BLaER1 treated with 17β-estradiol and CSF1 and Interleukin-3, amounts not matched to agents 10 nM and 100 nM (cell line): ENCODE measurements around the gene SCFD2.

ENCODE experiments used
- H3K27ac ChIP-seq, 11 experiments: shearing (Covaris generic); formaldehyde crosslinking; 2 replicates each; pipeline ENCODE4 v1.8.1; 2022
- H3K27me3 ChIP-seq, 11 experiments: shearing (Covaris generic); formaldehyde crosslinking; 2 replicates each; pipeline ENCODE4 v1.8.1; 2022
- H3K36me3 ChIP-seq, 11 experiments: shearing (Covaris generic); formaldehyde crosslinking; 2 replicates each; pipeline ENCODE4 v1.8.1; 2022
- H3K4me1 ChIP-seq, 10 experiments: shearing (Covaris generic); formaldehyde crosslinking; 2 replicates each; pipeline ENCODE4 v1.8.1; 2022
- H3K4me2 ChIP-seq, 11 experiments: shearing (Covaris generic); formaldehyde crosslinking; 2 replicates each; pipeline ENCODE4 v1.8.1; 2022
- H3K4me3 ChIP-seq, 10 experiments: shearing (Covaris generic); formaldehyde crosslinking; 2 replicates each; pipeline ENCODE4 v1.8.1; 2022
- H3K9ac ChIP-seq, 11 experiments: shearing (Covaris generic); formaldehyde crosslinking; 2 replicates each; pipeline ENCODE4 v1.8.1; 2022
- H3K9me3 ChIP-seq, 11 experiments: shearing (Covaris generic); formaldehyde crosslinking; replicated peaks in 1 of 11; 2 replicates each; pipeline ENCODE4 v1.8.1; 2022
- H4K20me1 ChIP-seq, 11 experiments: shearing (Covaris generic); formaldehyde crosslinking; 2 replicates each; pipeline ENCODE4 v1.8.1; 2022
- Cebpa-rat ChIP-seq, 11 experiments: shearing (Covaris generic); IDR thresholded peaks; 2 replicates each; pipeline ENCODE4 v1.8.1; 2022

The SCFD2 gene

GRCh38 chr4:52853351-52853750, 512.5 kb downstream of the SCFD2 start:
- Histone ChIP-seq H3K4me1 (peaks cover 38 to 49% (median 41%) of the 10 kb centered on the region in 10 experiments), H3K36me3 (peaks cover 0 to 5% (median 0%) of the 10 kb centered on the region in 11 experiments; a peak in 1 of 22 replicates), H3K27me3 (no peaks in the 10 kb centered on the region), H3K27ac (peak overlapping the region in 8 of 11 experiments; percentile 30 to 62 (median 54); a peak in 13 of 22 replicates), H4K20me1 (no peaks in the 10 kb centered on the region), H3K4me3 (no peak overlapping the region), H3K4me2 (peak overlapping the region; percentile 63 to 79 (median 71)), H3K9me3 (peaks cover 15 to 25% (median 19%) of the 10 kb centered on the region in 11 experiments), H3K9ac (peak overlapping the region in 3 of 11 experiments; percentile 2 to 17 (median 7); a peak in 3 of 22 replicates)
- no peak for TF ChIP-seq Cebpa-rat (IDR thresholded peaks at IDR 0.05)

DNA sequence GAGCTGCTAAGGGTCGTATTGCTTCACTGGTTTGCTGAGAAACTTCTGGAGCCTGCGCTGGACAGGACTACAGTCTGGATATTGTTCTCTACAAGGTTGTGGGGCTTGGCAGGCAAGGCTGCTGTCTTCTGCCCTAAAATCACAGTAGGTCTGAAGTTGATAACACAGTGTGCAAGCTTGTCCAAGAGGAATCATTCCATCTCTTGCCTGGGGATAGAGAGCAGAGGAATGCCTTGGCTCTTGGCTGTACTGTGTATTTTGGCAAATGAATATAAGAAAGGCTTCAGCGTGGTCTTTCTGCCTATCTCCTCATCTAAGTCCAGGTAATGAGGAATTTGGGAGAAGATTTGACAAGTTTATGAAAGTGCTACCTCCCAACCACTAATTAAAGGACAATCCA, 513.1 kb downstream of the SCFD2 start:
- TF ChIP-seq Cebpa-rat (IDR thresholded peaks at IDR 0.05) = no peak
- H3K4me2 ChIP-seq = peak overlapping the region; percentile 63 to 79 (median 71)
- H3K27me3 ChIP-seq = no peaks in the 10 kb centered on the region
- H3K9ac ChIP-seq = peak overlapping the region in 4 of 11 experiments; percentile 2 to 17 (median 10); a peak in 4 of 22 replicates
- H3K27ac ChIP-seq = peak overlapping the region in 9 of 11 experiments; percentile 6 to 62 (median 53); a peak in 14 of 22 replicates
- no peak overlapping the region for H3K4me3 ChIP-seq
- no peaks in the 10 kb centered on the region for H3K36me3 ChIP-seq
- H3K9me3 ChIP-seq = peaks cover 9 to 19% (median 12%) of the 10 kb centered on the region in 11 experiments
- no peaks in the 10 kb centered on the region for H4K20me1 ChIP-seq
- H3K4me1 ChIP-seq = peaks cover 38 to 49% (median 41%) of the 10 kb centered on the region in 10 experiments

DNA sequence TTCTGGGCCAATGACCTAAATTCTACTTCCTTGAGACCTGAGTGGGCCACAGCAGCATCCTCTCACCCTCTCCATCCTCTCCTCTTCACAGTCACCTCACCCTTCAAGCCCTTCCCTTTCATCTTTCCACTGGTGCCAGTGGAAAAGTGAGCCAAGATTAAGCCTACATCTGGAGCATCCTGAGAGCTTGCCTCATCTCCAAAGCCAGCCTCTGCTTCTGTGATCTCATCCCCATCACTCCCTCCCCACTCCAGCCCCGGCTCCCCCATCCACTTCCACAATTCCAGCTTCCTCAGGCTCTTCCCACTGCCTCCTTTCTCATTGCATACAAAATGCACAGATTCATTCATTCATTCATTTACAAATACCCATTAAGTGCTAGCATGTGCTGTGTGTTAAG, 513.8 kb downstream of the SCFD2 start:
- H3K4me1 ChIP-seq = peaks cover 38 to 46% (median 41%) of the 10 kb centered on the region in 10 experiments
- H3K4me3 ChIP-seq = no peak overlapping the region
- H3K36me3 ChIP-seq = no peaks in the 10 kb centered on the region
- H3K9me3 ChIP-seq = peaks cover 2 to 12% (median 6%) of the 10 kb centered on the region in 11 experiments; a peak in 20 of 22 replicates
- H3K27ac ChIP-seq = peak overlapping the region in 2 of 11 experiments; percentile 51 to 54; a peak in 3 of 22 replicates
- TF ChIP-seq Cebpa-rat (IDR thresholded peaks at IDR 0.05) = no peak
- H3K27me3 ChIP-seq = no peaks in the 10 kb centered on the region
- H3K4me2 ChIP-seq = peak overlapping the region; percentile 63 to 79 (median 71); a peak in 21 of 22 replicates
- H3K9ac ChIP-seq = no peak overlapping the region
- no peaks in the 10 kb centered on the region for H4K20me1 ChIP-seq

- no peak overlapping the region for H3K4me2 ChIP-seq
- H3K9me3 ChIP-seq = no peaks in the 10 kb centered on the region
These were observed 515.3 kb downstream of the SCFD2 start for GRCh38 chr4:52850406-52851124.

DNA sequence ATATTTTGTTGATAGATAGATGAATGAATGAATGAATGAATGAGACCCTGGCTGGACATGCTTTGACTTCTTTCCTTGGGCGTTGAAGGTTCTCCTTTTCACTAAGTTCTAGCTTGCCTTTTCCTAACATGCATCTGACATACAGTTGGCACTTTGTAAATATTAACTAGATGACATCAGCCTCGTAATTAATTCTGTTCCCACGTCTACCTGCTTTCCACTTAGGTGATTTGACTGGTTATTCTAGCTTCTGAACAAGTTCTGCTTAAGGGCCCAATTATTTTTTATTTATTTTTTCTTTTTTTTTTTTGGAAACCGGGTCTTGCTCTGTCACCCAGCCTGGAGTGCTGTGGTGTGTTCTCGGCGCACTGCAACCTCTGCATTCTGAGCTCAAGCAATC, 517.6 kb downstream of the SCFD2 start:
- Histone ChIP-seq H3K27ac (no peak overlapping the region), H3K4me2 (no peak overlapping the region), H3K9ac (no peak overlapping the region), H4K20me1 (no peaks in the 10 kb centered on the region), H3K9me3 (no peaks in the 10 kb centered on the region), H3K4me3 (no peak overlapping the region), H3K4me1 (peaks cover 29 to 38% (median 32%) of the 10 kb centered on the region in 10 experiments), H3K36me3 (no peaks in the 10 kb centered on the region), H3K27me3 (no peaks in the 10 kb centered on the region)
- TF ChIP-seq Cebpa-rat (IDR thresholded peaks at IDR 0.05) = no peak

More at GRCh38 chr4:52850406-52851124, 515.3 kb downstream of the SCFD2 start:
- Histone ChIP-seq H3K27me3 (no peaks in the 10 kb centered on the region), H3K36me3 (no peaks in the 10 kb centered on the region), H3K27ac (no peak overlapping the region), H4K20me1 (no peaks in the 10 kb centered on the region), H3K9ac (no peak overlapping the region), H3K4me3 (no peak overlapping the region), H3K4me1 (peaks cover 33 to 41% (median 39%) of the 10 kb centered on the region in 10 experiments)
- TF ChIP-seq Cebpa-rat (IDR thresholded peaks at IDR 0.05) = no peak

DNA sequence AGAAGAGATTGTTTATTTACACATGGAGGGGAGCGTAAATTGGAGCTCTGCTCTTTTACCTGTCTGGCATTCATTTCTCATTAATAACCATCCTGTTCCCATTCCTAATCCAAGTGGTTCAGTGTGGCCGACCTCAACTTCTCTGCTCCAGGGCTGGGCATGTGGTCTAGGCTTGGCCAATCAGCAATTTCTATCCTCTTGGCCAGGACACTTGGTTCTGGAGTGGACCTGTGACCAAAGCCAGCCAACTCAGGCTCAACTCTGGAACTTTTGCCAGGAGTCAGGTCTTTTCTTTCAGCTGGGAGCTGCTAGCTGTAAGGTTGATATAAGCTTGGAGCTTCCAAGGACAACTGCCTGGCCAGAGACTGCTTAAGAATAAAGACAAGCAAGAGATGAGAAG, 519.4 kb downstream of the SCFD2 start:
- no peaks in the 10 kb centered on the region for H3K36me3 ChIP-seq
- H3K27ac ChIP-seq = 0 out of 22 replicates have a peak overlapping the region, but pooled peaks of 1 of the 11 experiments have one; percentile 6
- H3K4me3 ChIP-seq = no peak overlapping the region
- H3K4me2 ChIP-seq = no peak overlapping the region
- peaks cover 27 to 34% (median 30%) of the 10 kb centered on the region in 10 experiments for H3K4me1 ChIP-seq
- H3K9ac ChIP-seq = no peak overlapping the region
- H3K27me3 ChIP-seq = no peaks in the 10 kb centered on the region
- no peak for TF ChIP-seq Cebpa-rat (IDR thresholded peaks at IDR 0.05)
- no peaks in the 10 kb centered on the region for H3K9me3 ChIP-seq
- no peaks in the 10 kb centered on the region for H4K20me1 ChIP-seq

GRCh38 chr4:52844596-52844995, 521.3 kb downstream of the SCFD2 start:
- no peaks in the 10 kb centered on the region for H3K9me3 ChIP-seq

GRCh38 chr4:52843958-52844357, 521.9 kb downstream of the SCFD2 start:
- Histone ChIP-seq H3K27me3 (no peaks in the 10 kb centered on the region), H4K20me1 (no peaks in the 10 kb centered on the region), H3K9ac (peak overlapping the region in 5 of 11 experiments; percentile 34 to 54 (median 43); a peak in 7 of 22 replicates), H3K36me3 (no peaks in the 10 kb centered on the region), H3K9me3 (no peaks in the 10 kb centered on the region), H3K4me2 (peak overlapping the region; percentile 48 to 83 (median 74)), H3K4me1 (peaks cover 27 to 33% (median 29%) of the 10 kb centered on the region in 10 experiments), H3K4me3 (no peak overlapping the region), H3K27ac (peak overlapping the region; percentile 38 to 84 (median 74); a peak in 21 of 22 replicates)
- no peak for TF ChIP-seq Cebpa-rat (IDR thresholded peaks at IDR 0.05)

More at GRCh38 chr4:52844596-52844995, 521.3 kb downstream of the SCFD2 start:
- peak overlapping the region in 10 of 11 experiments; percentile 32 to 83 (median 73); a peak in 18 of 22 replicates for H3K4me2 ChIP-seq
- no peaks in the 10 kb centered on the region for H4K20me1 ChIP-seq
- peak overlapping the region in 5 of 11 experiments; percentile 32 to 54 (median 36); a peak in 6 of 22 replicates for H3K9ac ChIP-seq
- H3K27ac ChIP-seq = peak overlapping the region in 9 of 11 experiments; percentile 40 to 84 (median 77); a peak in 17 of 22 replicates
- no peak for TF ChIP-seq Cebpa-rat (IDR thresholded peaks at IDR 0.05)
- H3K4me3 ChIP-seq = no peak overlapping the region
- H3K27me3 ChIP-seq = no peaks in the 10 kb centered on the region
- peaks cover 27 to 33% (median 29%) of the 10 kb centered on the region in 10 experiments for H3K4me1 ChIP-seq
- H3K36me3 ChIP-seq = no peaks in the 10 kb centered on the region

- Histone ChIP-seq H3K27me3 (no peaks in the 10 kb centered on the region), H3K9me3 (no peaks in the 10 kb centered on the region), H3K9ac (peak overlapping the region in 3 of 11 experiments; percentile 35 to 47 (median 43); a peak in 6 of 22 replicates), H3K27ac (peak overlapping the region; percentile 21 to 84 (median 74); a peak in 20 of 22 replicates), H4K20me1 (no peaks in the 10 kb centered on the region), H3K4me2 (peak overlapping the region; percentile 48 to 83 (median 74)), H3K36me3 (no peaks in the 10 kb centered on the region), H3K4me1 (peaks cover 27 to 33% (median 29%) of the 10 kb centered on the region in 10 experiments), H3K4me3 (no peak overlapping the region)
- no peak for TF ChIP-seq Cebpa-rat (IDR thresholded peaks at IDR 0.05)
These were observed 522.5 kb downstream of the SCFD2 start for GRCh38 chr4:52843351-52843750.
